HG03064 (cell line): ENCODE results near the gene ACBD7.

Experiments used
- ATAC-seq: cut with Tn5 transposase; IDR thresholded peaks from one replicate; pipeline ENCODE4 v1.9.1; 2021; ENCODE audit warnings: low read depth; ENCODE audit not compliant: unreplicated experiment

ACBD7 gene

GRCh38 chr10:15092855-15093408 is 4.4 kb upstream of the ACBD7 start:
- no peak for ATAC-seq

- no peak for ATAC-seq
Measured at GRCh38 chr10:15091418-15091817, 2.8 kb upstream of the ACBD7 start.

GRCh38 chr10:15084502-15084922 is 4.1 kb downstream of the ACBD7 start:
- no peak for ATAC-seq

GRCh38 chr10:15083674-15084501 is 4.7 kb downstream of the ACBD7 start:
- ATAC-seq: no peak

GRCh38 chr10:15075421-15075820 is 13.2 kb downstream of the ACBD7 start:
- ATAC-seq: no peak

GRCh38 chr10:15072358-15072757 is 16.2 kb downstream of the ACBD7 start:
- ATAC-seq: no peak

GRCh38 chr10:15069230-15069629 is 19.3 kb downstream of the ACBD7 start:
- ATAC-seq: no peak

- ATAC-seq: no peak
Measured at GRCh38 chr10:15068802-15069201, 19.8 kb downstream of the ACBD7 start.

- no peak for ATAC-seq
Measured at GRCh38 chr10:15067154-15067553, 21.4 kb downstream of the ACBD7 start.

GRCh38 chr10:15060638-15061037 is 27.9 kb downstream of the ACBD7 start:
- ATAC-seq: no peak

- no peak for ATAC-seq
Measured at GRCh38 chr10:15059914-15060313, 28.7 kb downstream of the ACBD7 start.

GRCh38 chr10:15058689-15059088 is 29.9 kb downstream of the ACBD7 start:
- ATAC-seq: no peak

GRCh38 chr10:15053061-15053460 is 35.5 kb downstream of the ACBD7 start:
- ATAC-seq: no peak

- no peak for ATAC-seq
Measured at GRCh38 chr10:15052121-15052520, 36.5 kb downstream of the ACBD7 start.

- ATAC-seq: no peak
Measured at GRCh38 chr10:15049533-15049932, 39.0 kb downstream of the ACBD7 start.

GRCh38 chr10:15046626-15047025 is 42.0 kb downstream of the ACBD7 start:
- ATAC-seq: no peak

- ATAC-seq: no peak
Measured at GRCh38 chr10:15045380-15045779, 43.2 kb downstream of the ACBD7 start.

- no peak for ATAC-seq
Measured at GRCh38 chr10:15043674-15044073, 44.9 kb downstream of the ACBD7 start, which contains the start of gene OLAH. TSS of gene OLAH (plus strand) at chr10:15043943. CDS start at chr10:15047289, 3,346 bp downstream.

- ATAC-seq: no peak
Measured at GRCh38 chr10:15038416-15038815, 50.2 kb downstream of the ACBD7 start.

GRCh38 chr10:15037691-15038090 is 50.9 kb downstream of the ACBD7 start:
- ATAC-seq: no peak

- no peak for ATAC-seq
Measured at GRCh38 chr10:15035385-15036301, 52.9 kb downstream of the ACBD7 start.
